Upper lobe of right lung (tissue), 1 donor: Measurements from ENCODE around the gene SPTSSB. TPM values are rescaled to one million over a fixed set of nuclear protein-coding genes. Genes with fewer than 3 reads are reported as not detected.

Source experiments
- ATAC-seq: fragments of 200-7000 bp; cut with Tn5 transposase; one replicate; pipeline ENCODE4 v1.9.1; 2020; ENCODE audit warnings: mild to moderate bottlenecking, moderate library complexity
- DNase-seq: peaks from one replicate; pipeline ENCODE4 v3.0.0-alpha.2; 2020
- H3K27ac ChIP-seq: fragments of 200-600 bp; one replicate; pipeline ENCODE4 v1.8.0; 2022
- H3K27me3 ChIP-seq: fragments of 200-600 bp; one replicate; pipeline ENCODE4 v1.8.0; 2022; ENCODE audit warnings: mild to moderate bottlenecking
- H3K36me3 ChIP-seq: fragments of 200-600 bp; one replicate; pipeline ENCODE4 v1.8.0; 2022
- H3K4me1 ChIP-seq: fragments of 200-600 bp; one replicate; pipeline ENCODE4 v1.8.0; 2022
- H3K4me3 ChIP-seq: fragments of 200-600 bp; one replicate; pipeline ENCODE4 v1.8.0; 2022; ENCODE audit warnings: mild to moderate bottlenecking
- H3K9me3 ChIP-seq: fragments of 200-600 bp; one replicate; pipeline ENCODE4 v1.8.0; 2022
- intact Hi-C: fragments of 100-400 bp; cut with DNase I; formaldehyde crosslinking; loops from one replicate; pipeline ENCODE4 v1.11.0; 2022
- total RNA-seq: library from RNA; stranded (reverse); fragmentation: NEBNext Ultra II Directional; extraction: Animal tissue kit (Norgen Biotek cat#: 25700); gene quantifications from one replicate; pipeline ENCODE4 v1.2.1, GENCODE V29; 2021
- TF ChIP-seq, protein P1 (sequence below): fragments of 200-600 bp; IDR thresholded peaks from one replicate; pipeline ENCODE4 v1.8.0; 2022; ENCODE audit warnings: antibody characterized with exemption
- donor health status: DM: no; HTN: yes; CAD: no; lungs with severe emphysema.

The SPTSSB gene
- total RNA-seq, 1 donor from 2014 or later: not detected

- no peak for DNase-seq
- Histone ChIP-seq H3K27me3 (no peaks in the 10 kb centered on the region), H3K4me1 (peaks cover 3% of the 10 kb centered on the region), H3K4me3 (no peak overlapping the region), H3K27ac (no peak overlapping the region), H3K9me3 (no peaks in the 10 kb centered on the region), H3K36me3 (no peaks in the 10 kb centered on the region)
- TF ChIP-seq, protein P1, sequence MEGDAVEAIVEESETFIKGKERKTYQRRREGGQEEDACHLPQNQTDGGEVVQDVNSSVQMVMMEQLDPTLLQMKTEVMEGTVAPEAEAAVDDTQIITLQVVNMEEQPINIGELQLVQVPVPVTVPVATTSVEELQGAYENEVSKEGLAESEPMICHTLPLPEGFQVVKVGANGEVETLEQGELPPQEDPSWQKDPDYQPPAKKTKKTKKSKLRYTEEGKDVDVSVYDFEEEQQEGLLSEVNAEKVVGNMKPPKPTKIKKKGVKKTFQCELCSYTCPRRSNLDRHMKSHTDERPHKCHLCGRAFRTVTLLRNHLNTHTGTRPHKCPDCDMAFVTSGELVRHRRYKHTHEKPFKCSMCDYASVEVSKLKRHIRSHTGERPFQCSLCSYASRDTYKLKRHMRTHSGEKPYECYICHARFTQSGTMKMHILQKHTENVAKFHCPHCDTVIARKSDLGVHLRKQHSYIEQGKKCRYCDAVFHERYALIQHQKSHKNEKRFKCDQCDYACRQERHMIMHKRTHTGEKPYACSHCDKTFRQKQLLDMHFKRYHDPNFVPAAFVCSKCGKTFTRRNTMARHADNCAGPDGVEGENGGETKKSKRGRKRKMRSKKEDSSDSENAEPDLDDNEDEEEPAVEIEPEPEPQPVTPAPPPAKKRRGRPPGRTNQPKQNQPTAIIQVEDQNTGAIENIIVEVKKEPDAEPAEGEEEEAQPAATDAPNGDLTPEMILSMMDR: no peak
- intact Hi-C loops: loop anchor here (10.0 kb wide), 1 partner anchor 139 kb away; no protein-coding TSS in a partner anchor
- ATAC-seq: no peak
Observed at GRCh38 chr3:161413855-161414210, 42.5 kb upstream of the SPTSSB start.

DNA sequence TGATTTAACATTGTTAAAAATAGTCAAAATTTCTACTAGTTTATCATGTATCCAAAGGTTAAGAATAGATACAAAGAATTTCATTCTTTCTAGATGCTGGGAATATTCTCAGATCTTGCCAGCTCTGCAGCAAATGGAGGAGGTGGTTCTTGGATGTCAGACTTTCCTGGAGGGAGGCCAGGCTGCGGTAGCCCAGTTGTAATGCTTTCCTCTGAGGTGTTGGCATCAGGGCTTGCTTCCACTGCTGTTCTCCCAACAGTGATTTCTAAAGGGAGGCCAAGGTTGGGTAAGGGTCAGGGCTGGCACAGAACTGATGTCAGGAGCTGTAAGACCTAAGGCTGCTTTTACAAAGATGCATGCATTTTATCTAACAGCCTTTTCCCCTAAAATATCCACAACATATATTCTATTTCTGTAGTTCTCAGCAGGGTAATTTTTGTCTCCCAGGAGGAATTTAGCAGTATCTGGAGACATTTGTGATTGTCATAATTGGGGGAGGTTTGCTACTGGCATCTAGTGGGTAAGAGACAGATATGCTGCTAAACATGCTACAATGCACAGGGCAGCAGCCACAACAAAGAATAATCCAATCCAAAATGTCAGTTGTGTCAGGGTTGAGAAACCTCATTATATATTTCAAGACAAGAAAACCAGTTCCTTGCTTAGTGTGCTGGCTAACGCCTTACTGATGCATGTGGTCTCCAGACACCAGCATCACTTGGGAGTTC, 42.0 kb upstream of the SPTSSB start:
- Histone ChIP-seq H3K36me3 (no peaks in the 10 kb centered on the region), H3K27ac (no peak overlapping the region), H3K4me3 (no peak overlapping the region), H3K27me3 (no peaks in the 10 kb centered on the region), H3K4me1 (peaks cover 3% of the 10 kb centered on the region), H3K9me3 (no peaks in the 10 kb centered on the region)
- ATAC-seq (no peak), DNase-seq (no peak)
- intact Hi-C loops: loop anchor here (10.0 kb wide), 1 partner anchor 138 kb away; no protein-coding TSS in a partner anchor
- TF ChIP-seq, protein P1: no peak

GRCh38 chr3:161412123-161412522, 40.8 kb upstream of the SPTSSB start:
- H3K9me3 ChIP-seq: no peaks in the 10 kb centered on the region
- H3K27me3 ChIP-seq: no peaks in the 10 kb centered on the region
- DNase-seq: no peak
- no peak for ATAC-seq
- no peak overlapping the region for H3K4me3 ChIP-seq
- H3K4me1 ChIP-seq: peaks cover 3% of the 10 kb centered on the region
- H3K36me3 ChIP-seq: no peaks in the 10 kb centered on the region
- no peak overlapping the region for H3K27ac ChIP-seq
- TF ChIP-seq, protein P1: no peak
- intact Hi-C loops: loop anchor here (10.0 kb wide), 1 partner anchor 137 kb away; no protein-coding TSS in a partner anchor

GRCh38 chr3:161409858-161410257, 38.5 kb upstream of the SPTSSB start:
- Histone ChIP-seq H3K27ac (no peak overlapping the region), H3K27me3 (no peaks in the 10 kb centered on the region), H3K9me3 (no peaks in the 10 kb centered on the region), H3K4me3 (no peak overlapping the region), H3K36me3 (no peaks in the 10 kb centered on the region), H3K4me1 (no peaks in the 10 kb centered on the region)
- TF ChIP-seq, protein P1: no peak
- ATAC-seq (no peak), DNase-seq (no peak)
- intact Hi-C loops: loop anchor here (10.0 kb wide), 1 partner anchor 135 kb away; no protein-coding TSS in a partner anchor

GRCh38 chr3:161409069-161409468, 37.8 kb upstream of the SPTSSB start:
- peak; percentile 67 for ATAC-seq
- Histone ChIP-seq H3K4me1 (no peaks in the 10 kb centered on the region), H3K27me3 (no peaks in the 10 kb centered on the region), H3K9me3 (no peaks in the 10 kb centered on the region), H3K36me3 (no peaks in the 10 kb centered on the region), H3K27ac (no peak overlapping the region), H3K4me3 (no peak overlapping the region)
- TF ChIP-seq, protein P1: peak; percentile 54
- no peak for DNase-seq
- intact Hi-C loops: no loop called here
